Activated T-cell treated with anti-CD3 and anti-CD28 coated beads, Interleukin-2, amount 50 U/mL, for 4 hours (primary cell): Measurements from ENCODE around the gene DTNBP1. TPM values are rescaled to one million over a fixed set of nuclear protein-coding genes. Genes with fewer than 3 reads are reported as not detected.

Experiments used
- ATAC-seq, 2 donors: fragments of 200-7000 bp; cut with Tn5 transposase; one replicate each; pipeline ENCODE4 v1.10.0; 2021
- DNase-seq: peaks from one replicate; pipeline ENCODE4 v3.0.0-alpha.2; 2020
- H3K27me3 Mint-ChIP-seq: one replicate; pipeline ENCODE4 v1.8.0; 2021; ENCODE audit warnings: low read depth, mixed read lengths
- H3K36me3 Mint-ChIP-seq: one replicate; pipeline ENCODE4 v1.8.0; 2022; ENCODE audit warnings: mixed read lengths; ENCODE audit not compliant: insufficient read depth
- H3K4me1 Mint-ChIP-seq: one replicate; pipeline ENCODE4 v1.8.0; 2021; ENCODE audit warnings: low read depth, mixed read lengths
- H3K4me3 Mint-ChIP-seq: one replicate; pipeline ENCODE4 v1.8.0; 2021; ENCODE audit warnings: mild to moderate bottlenecking, moderate library complexity, mixed read lengths
- H3K9me3 Mint-ChIP-seq: one replicate; pipeline ENCODE4 v1.8.0; 2021; ENCODE audit warnings: mixed read lengths
- total RNA-seq, 3 donors: library from RNA; stranded (reverse); gene quantifications; one replicate each; pipeline ENCODE4 v1.2.1, GENCODE V29; 2021

The DTNBP1 gene
- total RNA-seq, 3 donors from 2014 or later: 17.2 to 22.0 (median 19.6) TPM

- Mint-ChIP-seq H3K4me1 (peaks cover 6% of the 10 kb centered on the region), H3K9me3 (peaks cover 3% of the 10 kb centered on the region), H3K36me3 (peaks cover 63% of the 10 kb centered on the region), H3K27me3 (no peaks in the 10 kb centered on the region), H3K4me3 (no peak overlapping the region)
- DNase-seq: no peak
- ATAC-seq: no peak
Measured at GRCh38 chr6:15523679-15524630, 138.9 kb downstream of the DTNBP1 start.

- Mint-ChIP-seq H3K27me3 (no peaks in the 10 kb centered on the region), H3K9me3 (peaks cover 3% of the 10 kb centered on the region), H3K4me3 (no peak overlapping the region), H3K36me3 (peaks cover 63% of the 10 kb centered on the region), H3K4me1 (peaks cover 6% of the 10 kb centered on the region)
- ATAC-seq: no peak
- DNase-seq: no peak
Measured at GRCh38 chr6:15522856-15523529, 139.8 kb downstream of the DTNBP1 start.

DNA sequence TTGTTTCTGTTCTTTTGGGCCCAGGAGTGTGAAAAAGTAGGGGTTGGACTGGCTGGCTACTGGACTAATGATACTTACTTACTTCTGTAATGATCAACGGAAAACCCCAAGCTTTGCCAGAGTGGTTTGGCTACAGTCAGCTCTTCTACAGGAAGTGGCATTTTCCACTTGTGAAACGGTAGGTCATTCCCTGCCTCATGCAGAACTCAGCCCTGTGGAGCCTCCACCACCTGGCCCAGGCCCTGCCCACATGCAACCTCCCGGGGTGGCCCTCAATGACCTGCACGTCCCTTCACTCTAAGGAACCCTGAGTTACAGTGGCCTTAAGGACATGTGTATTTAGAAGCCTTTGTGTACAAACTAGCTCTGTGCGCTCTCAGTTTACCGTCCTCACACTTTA is 140.4 kb downstream of the DTNBP1 start:
- ATAC-seq: no peak
- Mint-ChIP-seq H3K4me1 (peaks cover 6% of the 10 kb centered on the region), H3K9me3 (no peaks in the 10 kb centered on the region), H3K27me3 (no peaks in the 10 kb centered on the region), H3K4me3 (no peak overlapping the region), H3K36me3 (peaks cover 61% of the 10 kb centered on the region)
- no peak for DNase-seq

DNA sequence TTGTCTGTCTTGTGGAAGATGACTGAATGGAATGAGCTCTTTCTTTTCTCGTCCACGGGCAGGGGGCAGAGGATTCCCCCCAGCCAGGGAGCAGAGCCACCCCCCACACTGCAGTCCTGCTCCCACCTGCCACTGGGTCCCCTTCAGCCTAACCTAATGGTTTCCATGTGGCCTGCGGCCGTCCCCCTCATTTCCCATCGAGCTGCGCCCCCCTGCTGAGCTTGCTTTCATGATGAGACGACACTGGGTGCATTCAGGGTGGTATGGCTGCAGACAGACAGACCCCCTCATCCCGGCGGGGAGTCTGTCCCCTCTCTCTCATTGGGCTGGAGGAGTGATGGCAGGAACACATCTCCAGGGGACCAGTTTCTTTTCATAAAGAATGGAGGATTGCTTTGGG is 140.8 kb downstream of the DTNBP1 start:
- no peaks in the 10 kb centered on the region for H3K9me3 Mint-ChIP-seq
- H3K4me1 Mint-ChIP-seq: peaks cover 6% of the 10 kb centered on the region
- DNase-seq (no peak), ATAC-seq (no peak)
- peaks cover 59% of the 10 kb centered on the region for H3K36me3 Mint-ChIP-seq
- H3K4me3 Mint-ChIP-seq: no peak overlapping the region
- H3K27me3 Mint-ChIP-seq: no peaks in the 10 kb centered on the region

DNA sequence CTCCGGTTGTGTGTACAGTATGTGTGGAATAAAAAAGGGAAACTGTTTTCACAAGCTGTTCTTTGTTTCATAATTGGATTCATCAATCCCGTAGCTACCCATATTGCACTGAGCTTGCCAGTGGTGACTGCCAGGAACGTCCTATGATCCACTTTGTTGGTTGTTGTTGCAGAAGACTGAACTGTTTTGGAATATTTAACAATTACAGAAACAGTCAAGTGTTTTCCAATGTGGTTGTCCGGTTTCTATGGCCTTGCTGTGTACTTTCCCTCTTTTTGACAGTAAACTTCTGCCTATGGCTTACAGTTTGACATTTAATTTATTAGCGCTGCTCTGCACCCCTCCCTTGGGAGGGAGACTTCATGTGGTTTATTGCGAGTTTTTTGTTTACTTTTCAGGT is 141.2 kb downstream of the DTNBP1 start:
- Mint-ChIP-seq H3K36me3 (peaks cover 59% of the 10 kb centered on the region), H3K27me3 (no peaks in the 10 kb centered on the region), H3K9me3 (no peaks in the 10 kb centered on the region), H3K4me1 (peaks cover 3% of the 10 kb centered on the region), H3K4me3 (no peak overlapping the region)
- ATAC-seq (no peak), DNase-seq (no peak)

GRCh38 chr6:15520626-15521203 is 142.1 kb downstream of the DTNBP1 start:
- H3K4me1 Mint-ChIP-seq: peaks cover 3% of the 10 kb centered on the region
- DNase-seq (no peak), ATAC-seq (no peak)
- H3K4me3 Mint-ChIP-seq: no peak overlapping the region
- H3K36me3 Mint-ChIP-seq: peaks cover 59% of the 10 kb centered on the region
- no peaks in the 10 kb centered on the region for H3K27me3 Mint-ChIP-seq
- no peaks in the 10 kb centered on the region for H3K9me3 Mint-ChIP-seq

GRCh38 chr6:15519681-15520080 is 143.1 kb downstream of the DTNBP1 start:
- H3K4me1 Mint-ChIP-seq: peaks cover 3% of the 10 kb centered on the region
- no peaks in the 10 kb centered on the region for H3K27me3 Mint-ChIP-seq
- no peaks in the 10 kb centered on the region for H3K9me3 Mint-ChIP-seq

DNA sequence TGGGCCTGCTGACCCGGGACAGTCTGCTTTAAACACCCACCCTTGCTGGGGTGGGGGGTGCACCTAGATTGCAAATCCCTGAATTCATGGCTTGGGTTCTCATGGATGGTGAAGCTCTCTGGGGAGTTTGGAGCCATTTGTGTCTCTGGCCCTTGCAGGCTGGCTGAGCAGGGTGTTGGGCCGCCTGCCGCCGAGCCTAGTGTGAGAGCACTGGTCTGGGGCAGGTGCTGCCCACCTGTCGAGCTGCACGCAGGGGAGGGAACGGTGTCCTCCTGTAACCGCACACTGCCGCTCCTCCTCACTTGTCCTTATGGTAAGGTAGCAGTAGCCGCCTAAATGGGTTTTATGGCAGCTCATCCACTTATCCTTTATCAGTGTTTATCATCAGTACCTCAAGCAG is 143.9 kb downstream of the DTNBP1 start:
- ATAC-seq: no peak

More at GRCh38 chr6:15519681-15520080, 143.1 kb downstream of the DTNBP1 start:
- no peak for DNase-seq
- Mint-ChIP-seq H3K4me3 (no peak overlapping the region), H3K36me3 (peaks cover 55% of the 10 kb centered on the region)
- ATAC-seq: no peak

DNA sequence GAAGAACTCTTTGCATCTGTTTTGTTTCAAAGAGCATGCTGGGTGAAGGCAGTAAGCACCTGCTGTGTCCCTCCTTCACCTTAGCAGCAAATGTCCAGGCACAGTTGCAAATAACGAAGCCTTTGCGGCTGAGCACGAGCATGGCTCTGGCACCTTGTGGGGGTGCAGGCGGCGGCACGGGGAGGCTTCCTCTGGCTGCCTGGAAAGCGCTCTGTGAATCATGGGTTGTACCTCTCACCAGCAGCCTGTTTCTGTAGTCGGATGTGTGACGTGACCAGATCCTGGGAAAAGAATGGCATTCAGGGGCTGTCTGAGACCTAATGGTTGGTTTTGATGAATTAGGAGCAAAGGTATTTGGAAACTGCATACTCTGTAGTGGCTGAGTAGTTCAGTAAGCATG is 144.8 kb downstream of the DTNBP1 start:
- Mint-ChIP-seq H3K9me3 (no peaks in the 10 kb centered on the region), H3K4me1 (peaks cover 3% of the 10 kb centered on the region), H3K36me3 (peaks cover 54% of the 10 kb centered on the region), H3K27me3 (no peaks in the 10 kb centered on the region), H3K4me3 (no peak overlapping the region)
- ATAC-seq (no peak), DNase-seq (no peak)

More for the DNA sequence above, 143.9 kb downstream of the DTNBP1 start:
- Mint-ChIP-seq H3K9me3 (no peaks in the 10 kb centered on the region), H3K36me3 (peaks cover 55% of the 10 kb centered on the region), H3K4me3 (no peak overlapping the region), H3K4me1 (peaks cover 3% of the 10 kb centered on the region), H3K27me3 (no peaks in the 10 kb centered on the region)
- DNase-seq: no peak

GRCh38 chr6:15517600-15517999 is 145.2 kb downstream of the DTNBP1 start:
- H3K9me3 Mint-ChIP-seq: no peaks in the 10 kb centered on the region
- DNase-seq (no peak), ATAC-seq (no peak)
- H3K27me3 Mint-ChIP-seq: no peaks in the 10 kb centered on the region
- no peak overlapping the region for H3K4me3 Mint-ChIP-seq
- peaks cover 54% of the 10 kb centered on the region for H3K36me3 Mint-ChIP-seq
- H3K4me1 Mint-ChIP-seq: peaks cover 3% of the 10 kb centered on the region

- H3K36me3 Mint-ChIP-seq: peaks cover 56% of the 10 kb centered on the region
- no peak overlapping the region for H3K4me3 Mint-ChIP-seq
- DNase-seq: no peak
- no peak for ATAC-seq
- H3K27me3 Mint-ChIP-seq: no peaks in the 10 kb centered on the region
- no peaks in the 10 kb centered on the region for H3K9me3 Mint-ChIP-seq
- H3K4me1 Mint-ChIP-seq: no peaks in the 10 kb centered on the region
Measured at GRCh38 chr6:15516923-15517560, 145.8 kb downstream of the DTNBP1 start.

DNA sequence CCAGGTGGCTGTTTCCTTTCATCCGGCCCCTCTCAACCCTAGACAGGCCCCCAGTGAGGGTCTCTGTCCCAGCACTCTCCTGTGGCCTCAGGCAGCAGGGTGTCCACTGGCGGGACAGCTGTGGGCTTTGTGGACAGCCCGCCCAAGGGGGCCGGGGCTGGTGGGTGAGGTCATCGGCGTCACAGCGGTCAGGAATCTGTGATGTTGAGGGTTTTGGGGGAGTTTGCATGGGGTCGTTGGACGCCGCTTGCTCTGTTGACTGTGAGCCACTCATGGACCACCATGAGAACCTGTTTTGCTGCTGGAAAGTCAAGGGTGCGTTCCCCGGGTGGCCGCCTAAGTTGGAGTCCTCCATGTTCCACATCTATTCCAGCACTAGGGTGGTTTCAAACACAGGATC is 146.4 kb downstream of the DTNBP1 start:
- H3K27me3 Mint-ChIP-seq: no peaks in the 10 kb centered on the region
- no peaks in the 10 kb centered on the region for H3K4me1 Mint-ChIP-seq
- peaks cover 54% of the 10 kb centered on the region for H3K36me3 Mint-ChIP-seq
- H3K9me3 Mint-ChIP-seq: no peaks in the 10 kb centered on the region
- no peak for DNase-seq
- no peak overlapping the region for H3K4me3 Mint-ChIP-seq
- no peak for ATAC-seq

GRCh38 chr6:15515660-15516375 is 147.0 kb downstream of the DTNBP1 start:
- DNase-seq (no peak), ATAC-seq (no peak)
- H3K36me3 Mint-ChIP-seq: peaks cover 55% of the 10 kb centered on the region
- no peak overlapping the region for H3K4me3 Mint-ChIP-seq
- no peaks in the 10 kb centered on the region for H3K9me3 Mint-ChIP-seq
- H3K27me3 Mint-ChIP-seq: no peaks in the 10 kb centered on the region
- H3K4me1 Mint-ChIP-seq: no peaks in the 10 kb centered on the region

GRCh38 chr6:15515226-15515625 is 147.6 kb downstream of the DTNBP1 start:
- peaks cover 56% of the 10 kb centered on the region for H3K36me3 Mint-ChIP-seq
- no peaks in the 10 kb centered on the region for H3K27me3 Mint-ChIP-seq
- no peaks in the 10 kb centered on the region for H3K4me1 Mint-ChIP-seq
- ATAC-seq (no peak), DNase-seq (no peak)
- no peak overlapping the region for H3K4me3 Mint-ChIP-seq
- no peaks in the 10 kb centered on the region for H3K9me3 Mint-ChIP-seq
